Pancreas (tissue), 10 donors: ENCODE results near the gene NACC2. TPM values are rescaled to one million over a fixed set of nuclear protein-coding genes. Genes with fewer than 3 reads are reported as not detected.
"Not testable (repeated sequence)": the region's sequence is repeated elsewhere in the genome, so short reads cannot be mapped to it uniquely, and the experiment has no call there.

Source experiments
- ATAC-seq, 4 donors: fragments of 200-7000 bp; cut with Tn5 transposase; one replicate each; pipeline versions ENCODE4 v1.8.0 to v1.9.1; 2020; ENCODE audit warnings: mild to moderate bottlenecking in 4 of 4, moderate library complexity in 4 of 4
- DNase-seq, 6 donors: peaks; one replicate each; pipeline ENCODE4 v3.0.0-alpha.2; 2020
- FAIRE-seq: peaks from 2 replicates; lab custom pipeline; 2012; peaks lifted over from hg19 to GRCh38; lab: Jason Lieb, UNC
- H3K27ac ChIP-seq, 4 donors: fragments of 200-600 bp; sonication (generic); 1 replicate in 3 of 4; 2 replicates in 1 of 4; pipeline versions ENCODE4 v1.5.0 to v1.8.0; 2020
- H3K27me3 ChIP-seq, 4 donors: fragments of 200-600 bp; one replicate each; pipeline ENCODE4 v1.8.0; 2021
- H3K36me3 ChIP-seq, 3 donors: fragments of 200-600 bp; sonication (generic) in 1 of 3; one replicate each; pipeline versions ENCODE4 v1.5.0 to v1.8.0; 2020 to 2021
- H3K4me1 ChIP-seq, 3 donors: fragments of 200-600 bp; one replicate each; pipeline ENCODE4 v1.8.0; 2021
- H3K4me3 ChIP-seq, 4 donors: fragments of 200-600 bp; sonication (generic) in 2 of 4; one replicate each; pipeline versions ENCODE4 v1.5.0 to v1.8.0; 2020 to 2021
- H3K9me3 ChIP-seq, 4 donors: fragments of 200-600 bp; one replicate each; pipeline ENCODE4 v1.8.0; 2021
- WGBS, 2 donors: extraction: QIAGEN DNeasy Blood & Tissue Kit; methylation state at CpG; one replicate each; pipeline ENCODE4 v1.1.7; 2013; 5-methylcytosine and 5-hydroxymethylcytosine counted together
- intact Hi-C, 3 donors: fragments of 100-400 bp; cut with DNase I; formaldehyde crosslinking; loops; one replicate each; pipeline versions ENCODE4 v1.11.1 to v1.14.2; 2022
- polyA plus RNA-seq, 2 donors: library from polyadenylated mRNA; stranded (reverse); fragments of 200-250 nt; gene quantifications; one replicate each; pipeline ENCODE4 v1.2.3, GENCODE V29; 2013
- total RNA-seq, 6 donors: library from RNA; stranded (reverse); fragmentation: NEBNext Ultra II Directional in 4 of 6; extraction: Animal tissue kit (Norgen Biotek cat#: 25700) in 4 of 6; gene quantifications; one replicate each; pipeline versions ENCODE4 v1.2.1 to v1.2.4, GENCODE V29; 2021 to 2023
- TF ChIP-seq, protein P1 (sequence below), 4 donors: fragments of 200-600 bp; sonication (generic) in 3 of 4; IDR thresholded peaks; one replicate each; pipeline versions ENCODE4 v1.5.0 to v1.8.0; 2021; ENCODE audit warnings: antibody characterized with exemption in 4 of 4
- donor health status: healthy with polysubstance abuse.
- donor health status: DM: no; HTN: no; CAD: no; lungs with moderate emphysema.
- donor health status: DM: no; HTN: no; CAD: no.
- donor health status: control.
- donor health status: control.
- donor health status: Bipolar disorder and iron deficiency.
- donor health status: DM: yes; HTN: yes; CAD: no.
- donor health status: DM: no; HTN: no; CAD: no.
- donor health status: DM: no; HTN: no; CAD: no.
- donor health status: DM: yes; HTN: yes; CAD: no.

The NACC2 gene
- total and polyA plus RNA-seq, 8 donors = 4.3 to 12.4 (median 8.2) TPM

DNA sequence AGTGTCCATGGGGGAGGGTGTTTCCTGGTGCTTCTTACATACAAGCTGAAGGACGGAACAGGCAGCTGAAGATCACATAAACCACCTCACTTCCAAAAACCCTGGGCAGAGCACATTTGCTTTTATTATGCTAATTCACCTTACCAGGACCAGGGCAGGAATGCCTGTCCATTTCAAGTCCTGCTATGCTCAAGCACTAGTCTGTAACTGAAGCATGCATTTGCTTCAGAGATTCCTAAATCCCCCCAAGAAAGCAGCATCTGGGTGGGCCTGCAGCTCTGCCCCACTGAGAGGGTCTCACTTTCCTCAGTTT, 9.4 kb upstream of the NACC2 start:
- peaks cover 0 to 5% (median 4%) of the 10 kb centered on the region in 3 donors for H3K4me1 ChIP-seq
- ATAC-seq (no peak), FAIRE-seq (no peak), DNase-seq (no peak)
- TF ChIP-seq, protein P1, sequence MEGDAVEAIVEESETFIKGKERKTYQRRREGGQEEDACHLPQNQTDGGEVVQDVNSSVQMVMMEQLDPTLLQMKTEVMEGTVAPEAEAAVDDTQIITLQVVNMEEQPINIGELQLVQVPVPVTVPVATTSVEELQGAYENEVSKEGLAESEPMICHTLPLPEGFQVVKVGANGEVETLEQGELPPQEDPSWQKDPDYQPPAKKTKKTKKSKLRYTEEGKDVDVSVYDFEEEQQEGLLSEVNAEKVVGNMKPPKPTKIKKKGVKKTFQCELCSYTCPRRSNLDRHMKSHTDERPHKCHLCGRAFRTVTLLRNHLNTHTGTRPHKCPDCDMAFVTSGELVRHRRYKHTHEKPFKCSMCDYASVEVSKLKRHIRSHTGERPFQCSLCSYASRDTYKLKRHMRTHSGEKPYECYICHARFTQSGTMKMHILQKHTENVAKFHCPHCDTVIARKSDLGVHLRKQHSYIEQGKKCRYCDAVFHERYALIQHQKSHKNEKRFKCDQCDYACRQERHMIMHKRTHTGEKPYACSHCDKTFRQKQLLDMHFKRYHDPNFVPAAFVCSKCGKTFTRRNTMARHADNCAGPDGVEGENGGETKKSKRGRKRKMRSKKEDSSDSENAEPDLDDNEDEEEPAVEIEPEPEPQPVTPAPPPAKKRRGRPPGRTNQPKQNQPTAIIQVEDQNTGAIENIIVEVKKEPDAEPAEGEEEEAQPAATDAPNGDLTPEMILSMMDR (IDR thresholded peaks at IDR 0.05) = no peak
- no peaks in the 10 kb centered on the region for H3K27me3 ChIP-seq
- intact Hi-C loops = no loop called here
- WGBS, 2 donors = 36 to 41% methylated on average over 1 of the region's 1 CpG
- H3K27ac ChIP-seq = no peak overlapping the region
- no peaks in the 10 kb centered on the region for H3K9me3 ChIP-seq
- no peaks in the 10 kb centered on the region for H3K36me3 ChIP-seq
- H3K4me3 ChIP-seq = no peak overlapping the region

DNA sequence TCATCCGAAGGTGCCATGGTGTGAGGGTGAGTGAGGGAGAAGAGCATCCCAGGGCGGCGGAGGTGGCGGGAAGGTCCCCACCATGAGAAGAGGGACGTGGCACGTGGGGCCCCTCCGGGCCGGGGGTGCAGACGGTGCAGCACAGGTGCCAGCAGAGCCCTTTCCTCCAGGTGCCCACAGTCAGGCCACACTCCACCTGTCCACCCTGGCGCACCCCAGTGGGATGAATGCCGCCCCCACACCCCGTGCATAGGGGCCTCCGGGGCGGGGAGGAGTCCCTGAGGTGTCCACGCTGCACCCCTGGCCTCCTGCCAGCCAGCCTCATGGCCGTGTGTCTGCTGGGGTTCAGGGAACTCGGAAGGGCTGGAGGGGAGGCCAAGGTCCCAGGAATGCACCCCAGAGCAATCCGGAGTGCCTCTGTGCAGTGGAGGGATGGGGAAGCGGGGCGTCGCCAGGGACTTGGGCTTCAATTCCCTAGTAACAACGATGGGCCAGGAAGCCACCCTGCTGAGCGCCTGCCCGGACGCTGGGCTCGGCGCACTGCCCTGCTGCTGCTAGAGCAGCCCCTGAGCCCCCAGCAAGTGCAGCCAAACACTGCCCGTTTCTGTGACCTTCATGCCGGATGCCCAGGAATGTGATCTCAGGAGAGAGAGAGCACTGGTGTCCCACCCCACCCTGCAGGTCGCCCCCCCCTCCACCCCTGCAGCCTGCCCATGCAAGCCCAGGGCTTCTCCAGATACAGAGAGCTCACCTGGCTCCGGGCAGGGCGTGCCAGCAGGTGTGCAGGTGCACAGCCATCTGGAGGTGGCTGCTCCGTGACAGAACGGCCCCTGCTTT, 8.8 kb upstream of the NACC2 start:
- Histone ChIP-seq H3K27me3 (no peaks in the 10 kb centered on the region), H3K4me1 (no peaks in the 10 kb centered on the region), H3K4me3 (no peak overlapping the region), H3K36me3 (no peaks in the 10 kb centered on the region), H3K27ac (no peak overlapping the region), H3K9me3 (no peaks in the 10 kb centered on the region)
- intact Hi-C loops = no loop called here
- WGBS, 2 donors = 31 to 34% methylated on average over 28 to 34 of the region's 34 CpGs
- FAIRE-seq = no peak
- TF ChIP-seq, protein P1 (IDR thresholded peaks at IDR 0.05) = no peak
- peak in 1 of 4 donors; percentile 28 for ATAC-seq
- DNase-seq = no peak

DNA sequence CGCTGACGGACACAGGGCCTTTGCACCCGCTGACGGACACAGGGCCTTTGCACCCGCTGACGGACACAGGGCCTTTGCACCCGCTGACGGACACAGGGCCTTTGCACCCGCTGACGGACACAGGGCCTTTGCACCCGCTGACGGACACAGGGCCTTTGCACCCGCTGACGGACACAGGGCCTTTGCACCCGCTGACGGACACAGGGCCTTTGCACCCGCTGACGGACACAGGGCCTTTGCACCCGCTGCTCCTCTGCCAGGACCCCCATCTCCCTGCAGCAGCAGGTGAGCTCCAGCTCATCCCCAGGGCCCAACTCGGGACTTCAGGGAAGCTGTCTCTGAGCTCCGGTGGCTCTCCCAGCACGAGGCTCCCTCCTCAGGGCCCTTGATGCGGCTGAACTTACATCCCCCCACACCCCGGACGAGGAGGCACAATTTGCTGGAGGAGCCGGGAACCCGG, 6.6 kb upstream of the NACC2 start:
- FAIRE-seq, H3K27ac ChIP-seq, H3K4me3 ChIP-seq, H3K9me3 ChIP-seq, H3K4me1 ChIP-seq, intact Hi-C loops, H3K36me3 ChIP-seq, H3K27me3 ChIP-seq, ATAC-seq, DNase-seq: not testable (repeated sequence)
- 85 to 86% methylated on average over 13 of the region's 27 CpGs for WGBS, 2 donors

DNA sequence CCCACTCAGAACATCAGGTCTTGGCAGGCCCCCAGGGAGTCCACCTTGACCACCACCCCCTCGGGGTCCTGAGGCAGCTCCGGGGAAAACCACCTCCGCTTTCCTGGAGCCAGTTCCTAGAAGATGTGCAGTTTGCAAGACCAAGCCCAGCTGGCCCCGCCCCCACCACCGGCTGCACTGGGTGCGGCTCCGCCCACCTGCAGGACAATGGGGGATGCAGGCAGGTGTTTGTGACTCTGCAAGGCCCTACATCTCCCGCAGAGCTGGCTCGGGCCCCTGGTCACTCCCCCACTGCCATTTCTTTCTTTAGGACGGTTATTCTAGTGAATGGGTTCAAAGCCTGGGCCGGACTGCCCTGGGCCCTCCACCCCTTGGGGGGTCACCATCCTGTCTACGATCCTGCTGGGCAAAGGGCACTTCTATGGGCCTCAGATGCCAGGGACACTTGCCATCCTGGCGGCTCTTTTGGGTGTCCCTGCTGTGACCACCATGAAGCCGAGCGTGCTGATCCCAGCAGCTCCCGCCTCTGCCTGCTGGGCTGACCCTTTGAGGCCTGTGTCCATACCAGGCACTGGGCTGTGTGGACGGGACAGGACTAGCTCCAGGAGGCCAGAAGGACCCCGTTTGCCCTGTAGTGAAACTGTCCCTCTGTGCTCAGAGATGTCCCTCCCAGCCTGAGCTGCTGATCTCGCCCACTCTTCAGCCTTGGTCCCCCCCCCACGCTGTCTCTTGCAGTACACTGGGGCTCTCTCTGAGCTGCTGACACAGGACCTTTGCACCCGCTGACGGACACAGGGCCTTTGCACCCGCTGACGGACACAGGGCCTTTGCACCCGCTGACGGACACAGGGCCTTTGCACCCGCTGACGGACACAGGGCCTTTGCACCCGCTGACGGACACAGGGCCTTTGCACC, 5.9 kb upstream of the NACC2 start:
- Histone ChIP-seq H3K27ac (no peak overlapping the region), H3K36me3 (no peaks in the 10 kb centered on the region), H3K4me3 (no peak overlapping the region), H3K9me3 (no peaks in the 10 kb centered on the region), H3K27me3 (no peaks in the 10 kb centered on the region), H3K4me1 (no peaks in the 10 kb centered on the region)
- FAIRE-seq (no peak), ATAC-seq (no peak), DNase-seq (no peak)
- intact Hi-C loops = no loop called here
- TF ChIP-seq, protein P1 (IDR thresholded peaks at IDR 0.05) = no peak
- WGBS, 2 donors = 57 to 61% methylated on average over 26 of the region's 30 CpGs

DNA sequence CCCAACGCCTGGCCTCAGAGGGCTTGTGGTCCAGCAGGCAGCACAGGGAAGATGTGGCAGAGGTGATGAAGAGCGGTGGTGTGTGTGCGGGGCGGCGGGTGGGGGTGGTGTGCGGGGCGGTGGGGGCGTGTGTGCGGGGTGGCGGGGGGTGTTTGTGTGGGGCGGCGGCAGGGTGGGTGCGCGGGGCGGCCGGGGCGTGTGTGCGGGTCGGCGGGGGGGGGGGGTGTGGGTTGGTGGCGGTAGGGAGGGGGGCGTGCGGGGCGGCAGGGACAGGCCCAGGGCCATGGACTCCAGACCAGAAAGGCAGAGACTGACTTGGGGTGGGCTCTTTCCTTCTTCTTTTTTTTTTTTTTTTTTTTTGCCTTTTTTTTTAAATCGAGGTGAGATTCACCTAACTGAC, 4.5 kb upstream of the NACC2 start:
- no peak overlapping the region for H3K27ac ChIP-seq
- ATAC-seq (no peak), FAIRE-seq (no peak), DNase-seq (no peak)
- H3K4me3 ChIP-seq = no peak overlapping the region
- no peaks in the 10 kb centered on the region for H3K27me3 ChIP-seq
- intact Hi-C loops = no loop called here
- H3K4me1 ChIP-seq = no peaks in the 10 kb centered on the region
- WGBS, 2 donors = 60 to 69% methylated on average over 13 to 22 of the region's 25 CpGs
- no peaks in the 10 kb centered on the region for H3K36me3 ChIP-seq
- H3K9me3 ChIP-seq = no peaks in the 10 kb centered on the region
- TF ChIP-seq, protein P1 (IDR thresholded peaks at IDR 0.05) = no peak
